DOHH2 (cell line): ENCODE measurements around the gene SRI.

Experiments
- H3F3A ChIP-seq: fragments of 200-600 bp; sonication (generic), shearing (Covaris generic); 2 replicates; pipeline ENCODE4 v1.6.0; 2016; ENCODE audit warnings: antibody characterized with exemption, mild to moderate bottlenecking; ENCODE audit not compliant: control insufficient read depth, insufficient read depth
- H3K27ac ChIP-seq: fragments of 200-600 bp; sonication (generic); 2 replicates; pipeline ENCODE4 v1.5.1; 2014; ENCODE audit warnings: low read depth, mild to moderate bottlenecking, low read length, moderate library complexity
- H3K27me3 ChIP-seq: fragments of 200-600 bp; sonication (generic); 2 replicates; pipeline ENCODE4 v1.6.1; 2014; ENCODE audit warnings: mild to moderate bottlenecking, low read length, mixed read lengths; ENCODE audit not compliant: control insufficient read depth
- H3K36me3 ChIP-seq: fragments of 200-600 bp; sonication (generic); 2 replicates; pipeline ENCODE4 v1.6.1; 2014; ENCODE audit warnings: mild to moderate bottlenecking, low read length, moderate library complexity, mixed read lengths; ENCODE audit not compliant: control insufficient read depth
- H3K4me1 ChIP-seq: fragments of 200-600 bp; sonication (generic); 2 replicates; pipeline ENCODE4 v1.6.1; 2014; ENCODE audit warnings: mild to moderate bottlenecking, low read length, mixed read lengths; ENCODE audit not compliant: control insufficient read depth
- H3K4me2 ChIP-seq: fragments of 200-600 bp; sonication (generic); 2 replicates; pipeline ENCODE4 v1.6.0; 2014; ENCODE audit warnings: mild to moderate bottlenecking, low read length, moderate library complexity
- H3K4me3 ChIP-seq: fragments of 200-600 bp; sonication (generic); 2 replicates; pipeline ENCODE4 v1.5.1; 2014; ENCODE audit warnings: mild to moderate bottlenecking, low read length, mixed read lengths
- H3K79me2 ChIP-seq: fragments of 200-600 bp; sonication (generic); 2 replicates; pipeline ENCODE4 v1.6.1; 2014; ENCODE audit warnings: mild to moderate bottlenecking, low read length, mixed read lengths; ENCODE audit not compliant: control insufficient read depth
- H3K9me2 ChIP-seq: fragments of 200-600 bp; sonication (generic); replicated peaks from 2 replicates; pipeline ENCODE4 v1.6.1; 2014; ENCODE audit warnings: mild to moderate bottlenecking, low read length, mixed read lengths; ENCODE audit not compliant: control insufficient read depth
- H3K9me3 ChIP-seq: fragments of 200-600 bp; sonication (generic); 2 replicates; pipeline ENCODE4 v1.6.1; 2014; ENCODE audit warnings: antibody characterized with exemption, low read length, mixed read lengths; ENCODE audit not compliant: control insufficient read depth, insufficient read depth
- H4K20me1 ChIP-seq: fragments of 200-600 bp; sonication (generic); 2 replicates; pipeline ENCODE4 v1.6.0; 2014; ENCODE audit warnings: low read depth, mild to moderate bottlenecking, antibody characterized with exemption, low read length, moderate library complexity; ENCODE audit not compliant: control insufficient read depth, insufficient read depth
- EZH2phosphoT487 ChIP-seq: fragments of 200-600 bp; sonication (generic); IDR thresholded peaks from 2 replicates; pipeline ENCODE4 v1.6.1; 2017; ENCODE audit warnings: borderline replicate concordance, mild to moderate bottlenecking, antibody characterized with exemption, low read length, moderate library complexity, mixed read lengths
- TF ChIP-seq, protein P1 (sequence below): fragments of 200-600 bp; sonication (generic); IDR thresholded peaks from one replicate; pipeline ENCODE4 v1.5.1; 2014; ENCODE audit warnings: antibody characterized with exemption, mild to moderate bottlenecking, low read depth, low read length; ENCODE audit not compliant: poor library complexity, severe bottlenecking

Gene SRI

DNA sequence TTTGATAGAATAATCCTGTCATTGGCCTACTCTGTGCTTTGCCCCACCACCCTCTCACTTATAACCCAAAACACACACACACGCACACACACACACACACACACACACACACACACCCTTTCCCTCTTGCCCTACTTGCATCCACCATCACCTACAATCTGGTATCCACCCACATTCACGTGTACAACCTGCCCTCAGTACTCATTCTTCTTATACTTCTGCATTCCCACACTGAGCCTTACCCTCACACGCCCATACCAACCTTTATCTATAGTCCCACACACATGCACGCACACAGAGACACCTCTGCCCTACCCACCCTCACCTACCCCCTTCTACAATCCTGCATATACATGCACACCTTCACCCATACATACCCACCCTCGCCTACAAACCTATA, 10.8 kb upstream of the SRI start:
- peaks cover 9% of the 10 kb centered on the region; the same call in 1 of the 2 replicates for H3K27me3 ChIP-seq
- H3K4me2 ChIP-seq, result no peak overlapping the region
- H3K9me2 ChIP-seq, result no peaks in the 10 kb centered on the region
- H4K20me1 ChIP-seq, result no peaks in the 10 kb centered on the region
- H3K27ac ChIP-seq, result no peak overlapping the region
- no peaks in the 10 kb centered on the region for H3K36me3 ChIP-seq
- TF ChIP-seq, protein P1, sequence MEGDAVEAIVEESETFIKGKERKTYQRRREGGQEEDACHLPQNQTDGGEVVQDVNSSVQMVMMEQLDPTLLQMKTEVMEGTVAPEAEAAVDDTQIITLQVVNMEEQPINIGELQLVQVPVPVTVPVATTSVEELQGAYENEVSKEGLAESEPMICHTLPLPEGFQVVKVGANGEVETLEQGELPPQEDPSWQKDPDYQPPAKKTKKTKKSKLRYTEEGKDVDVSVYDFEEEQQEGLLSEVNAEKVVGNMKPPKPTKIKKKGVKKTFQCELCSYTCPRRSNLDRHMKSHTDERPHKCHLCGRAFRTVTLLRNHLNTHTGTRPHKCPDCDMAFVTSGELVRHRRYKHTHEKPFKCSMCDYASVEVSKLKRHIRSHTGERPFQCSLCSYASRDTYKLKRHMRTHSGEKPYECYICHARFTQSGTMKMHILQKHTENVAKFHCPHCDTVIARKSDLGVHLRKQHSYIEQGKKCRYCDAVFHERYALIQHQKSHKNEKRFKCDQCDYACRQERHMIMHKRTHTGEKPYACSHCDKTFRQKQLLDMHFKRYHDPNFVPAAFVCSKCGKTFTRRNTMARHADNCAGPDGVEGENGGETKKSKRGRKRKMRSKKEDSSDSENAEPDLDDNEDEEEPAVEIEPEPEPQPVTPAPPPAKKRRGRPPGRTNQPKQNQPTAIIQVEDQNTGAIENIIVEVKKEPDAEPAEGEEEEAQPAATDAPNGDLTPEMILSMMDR, result no peak
- TF ChIP-seq EZH2phosphoT487, result no peak
- no peaks in the 10 kb centered on the region for H3K79me2 ChIP-seq
- no peak overlapping the region for H3K4me3 ChIP-seq
- H3K9me3 ChIP-seq, result no peaks in the 10 kb centered on the region
- no peaks in the 10 kb centered on the region for H3F3A ChIP-seq
- no peaks in the 10 kb centered on the region for H3K4me1 ChIP-seq

DNA sequence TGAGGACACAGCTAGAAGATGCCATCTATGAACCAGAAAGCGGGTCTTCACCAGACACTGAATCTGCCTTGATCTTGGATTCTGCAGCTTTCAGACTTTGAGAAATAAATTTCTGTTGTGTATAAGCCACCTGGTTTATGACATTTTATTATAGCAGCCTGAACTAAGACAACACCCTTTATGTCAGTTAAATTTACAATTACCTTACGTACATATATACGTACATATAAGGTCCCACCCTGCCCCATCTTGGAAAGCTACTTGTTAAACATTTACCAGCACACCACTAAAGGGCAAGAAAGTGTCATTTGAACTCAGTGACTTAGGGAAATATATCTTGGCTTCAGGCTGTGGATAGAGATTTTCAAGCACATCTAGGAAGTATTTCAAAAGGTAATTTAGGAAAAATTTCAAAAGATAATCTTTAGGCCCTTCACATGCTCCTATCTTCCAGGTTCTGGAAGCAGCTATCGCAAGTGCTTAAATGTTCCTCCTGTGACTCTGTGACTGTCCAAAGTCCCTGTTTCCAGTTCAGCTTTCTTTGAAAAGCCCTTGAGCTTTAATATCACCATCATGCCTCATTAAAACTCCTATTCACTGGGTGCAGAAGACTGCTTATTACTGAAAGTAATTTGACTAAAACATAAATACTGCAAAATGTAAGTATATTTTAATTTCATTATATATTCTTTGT, 9.6 kb upstream of the SRI start:
- no peak overlapping the region for H3K4me3 ChIP-seq
- no peaks in the 10 kb centered on the region for H3K9me2 ChIP-seq
- no peaks in the 10 kb centered on the region for H3K79me2 ChIP-seq
- H3K4me1 ChIP-seq, result no peaks in the 10 kb centered on the region
- no peaks in the 10 kb centered on the region for H4K20me1 ChIP-seq
- H3K36me3 ChIP-seq, result no peaks in the 10 kb centered on the region
- no peak overlapping the region for H3K4me2 ChIP-seq
- H3F3A ChIP-seq, result no peaks in the 10 kb centered on the region
- peaks cover 7% of the 10 kb centered on the region; the same call in 1 of the 2 replicates for H3K27me3 ChIP-seq
- no peak overlapping the region for H3K27ac ChIP-seq
- no peaks in the 10 kb centered on the region for H3K9me3 ChIP-seq
- TF ChIP-seq, protein P1, result no peak
- no peak for TF ChIP-seq EZH2phosphoT487

DNA sequence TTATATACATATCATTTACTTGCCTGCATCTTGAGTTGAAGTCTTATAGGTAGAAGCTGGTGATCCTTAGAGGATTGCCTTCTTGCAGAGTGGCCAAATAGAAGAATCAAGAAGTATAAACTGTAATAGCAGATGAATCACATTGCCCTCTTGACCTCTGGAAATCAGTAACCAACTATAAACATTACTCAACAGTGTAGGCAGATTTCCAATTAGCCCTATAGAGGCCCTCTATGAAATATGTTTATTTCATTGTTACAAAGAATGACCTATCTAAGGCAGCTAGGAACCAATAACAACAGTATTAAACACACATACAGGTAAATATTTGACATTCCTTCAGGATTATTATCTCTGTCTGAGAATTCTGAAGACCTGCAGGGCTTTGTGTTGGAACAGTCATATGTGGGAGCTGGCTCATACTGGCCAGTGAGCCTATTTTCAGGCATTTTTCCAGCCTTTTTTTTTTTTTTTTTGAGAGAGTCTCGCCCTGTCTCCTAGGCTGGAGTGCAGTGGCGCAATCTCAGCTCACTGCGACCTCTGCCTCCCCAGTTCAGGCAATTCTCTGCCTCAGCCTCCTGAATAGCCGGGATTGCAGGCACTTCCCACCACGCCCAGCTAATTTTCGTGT, 7.2 kb upstream of the SRI start:
- Histone ChIP-seq H3K27me3 (peaks cover 4% of the 10 kb centered on the region; the same call in 1 of the 2 replicates), H4K20me1 (no peaks in the 10 kb centered on the region), H3K36me3 (no peaks in the 10 kb centered on the region), H3K9me2 (no peaks in the 10 kb centered on the region), H3K9me3 (no peaks in the 10 kb centered on the region), H3K79me2 (no peaks in the 10 kb centered on the region), H3K27ac (no peak overlapping the region), H3F3A (no peaks in the 10 kb centered on the region), H3K4me3 (no peak overlapping the region), H3K4me1 (no peaks in the 10 kb centered on the region), H3K4me2 (no peak overlapping the region)
- TF ChIP-seq, protein P1, result no peak
- TF ChIP-seq EZH2phosphoT487, result no peak
